ENCODE measurements around the gene ZNF787. TPM values are rescaled to one million over a fixed set of nuclear protein-coding genes. Genes with fewer than 3 reads are reported as not detected.

Gene ZNF787
- total RNA-seq, 1 experiment from 2014 or later: 51.0 TPM

GRCh38 chr19:56115490-56115889 is 5.6 kb downstream of the ZNF787 start:
- Histone ChIP-seq H3K4me3 (ENCODE audit: low read depth, low read length, poor library complexity, severe bottlenecking) (no peak overlapping the region), H3K27ac (ENCODE audit: low read depth, low read length, poor library complexity, severe bottlenecking) (no peak overlapping the region), H3K27me3 (replicated peaks; ENCODE audit: insufficient read depth, low read depth, low read length, poor library complexity) (no peaks in the 10 kb centered on the region), H3K36me3 (ENCODE audit: insufficient read depth, low read length, poor library complexity, severe bottlenecking) (no peaks in the 10 kb centered on the region), H3K4me1 (ENCODE audit: insufficient read depth, low read length, poor library complexity, severe bottlenecking) (peaks cover 31% of the 10 kb centered on the region), H3K9me3 (ENCODE audit: low read depth, low read length, poor library complexity, severe bottlenecking) (no peaks in the 10 kb centered on the region)
- intact Hi-C loops (cut with micrococcal nuclease; ENCODE audit: unreplicated experiment): no loop called here
- CTCF ChIA-PET: no interaction called here
- DNase-seq (ENCODE audit: low spot score): no peak
- POLR2A ChIA-PET (ENCODE audit: low non-redundant PET): no interaction called here
- BruUV-seq (replicated peaks): no TSS peak
- no peak for TF ChIP-seq EZH2 (IDR thresholded peaks at IDR 0.05; ENCODE audit: borderline replicate concordance, low read depth, low read length, poor library complexity, severe bottlenecking)
- TF ChIP-seq, protein P1, sequence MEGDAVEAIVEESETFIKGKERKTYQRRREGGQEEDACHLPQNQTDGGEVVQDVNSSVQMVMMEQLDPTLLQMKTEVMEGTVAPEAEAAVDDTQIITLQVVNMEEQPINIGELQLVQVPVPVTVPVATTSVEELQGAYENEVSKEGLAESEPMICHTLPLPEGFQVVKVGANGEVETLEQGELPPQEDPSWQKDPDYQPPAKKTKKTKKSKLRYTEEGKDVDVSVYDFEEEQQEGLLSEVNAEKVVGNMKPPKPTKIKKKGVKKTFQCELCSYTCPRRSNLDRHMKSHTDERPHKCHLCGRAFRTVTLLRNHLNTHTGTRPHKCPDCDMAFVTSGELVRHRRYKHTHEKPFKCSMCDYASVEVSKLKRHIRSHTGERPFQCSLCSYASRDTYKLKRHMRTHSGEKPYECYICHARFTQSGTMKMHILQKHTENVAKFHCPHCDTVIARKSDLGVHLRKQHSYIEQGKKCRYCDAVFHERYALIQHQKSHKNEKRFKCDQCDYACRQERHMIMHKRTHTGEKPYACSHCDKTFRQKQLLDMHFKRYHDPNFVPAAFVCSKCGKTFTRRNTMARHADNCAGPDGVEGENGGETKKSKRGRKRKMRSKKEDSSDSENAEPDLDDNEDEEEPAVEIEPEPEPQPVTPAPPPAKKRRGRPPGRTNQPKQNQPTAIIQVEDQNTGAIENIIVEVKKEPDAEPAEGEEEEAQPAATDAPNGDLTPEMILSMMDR (conservative IDR thresholded peaks at IDR 0.05; ENCODE audit: low read depth, low read length): no peak

DNA sequence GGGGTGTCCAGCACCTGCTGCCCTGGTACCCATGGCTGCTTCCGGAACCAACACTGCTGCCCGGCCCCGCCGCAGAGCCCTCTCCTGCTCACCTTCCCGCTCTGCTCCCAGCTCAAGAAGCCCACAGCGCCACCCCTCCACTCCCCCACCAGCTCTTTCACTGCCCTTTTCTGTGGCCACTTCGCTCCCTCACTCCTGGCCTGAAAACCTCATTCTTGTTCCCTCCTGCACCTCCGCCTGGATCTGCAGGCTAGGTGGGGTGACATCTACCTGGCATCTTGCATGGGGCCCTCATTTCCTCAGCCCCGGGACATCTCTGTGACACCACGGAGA is 6.4 kb downstream of the ZNF787 start:
- H3K36me3 ChIP-seq (ENCODE audit: insufficient read depth, low read length, poor library complexity, severe bottlenecking): no peaks in the 10 kb centered on the region
- H3K4me1 ChIP-seq (ENCODE audit: insufficient read depth, low read length, poor library complexity, severe bottlenecking): peaks cover 34% of the 10 kb centered on the region
- no peaks in the 10 kb centered on the region for H3K9me3 ChIP-seq (ENCODE audit: low read depth, low read length, poor library complexity, severe bottlenecking)
- intact Hi-C loops (cut with micrococcal nuclease; ENCODE audit: unreplicated experiment): no loop called here
- TF ChIP-seq, protein P1 (conservative IDR thresholded peaks at IDR 0.05; ENCODE audit: low read depth, low read length): no peak
- TF ChIP-seq EZH2 (IDR thresholded peaks at IDR 0.05; ENCODE audit: borderline replicate concordance, low read depth, low read length, poor library complexity, severe bottlenecking): no peak
- H3K27me3 ChIP-seq (replicated peaks; ENCODE audit: insufficient read depth, low read depth, low read length, poor library complexity): no peaks in the 10 kb centered on the region
- no TSS peak for BruUV-seq (replicated peaks)
- POLR2A ChIA-PET (ENCODE audit: low non-redundant PET): no interaction called here
- H3K27ac ChIP-seq (ENCODE audit: low read depth, low read length, poor library complexity, severe bottlenecking): no peak overlapping the region
- no peak overlapping the region for H3K4me3 ChIP-seq (ENCODE audit: low read depth, low read length, poor library complexity, severe bottlenecking)
- no peak for DNase-seq (ENCODE audit: low spot score)
- CTCF ChIA-PET: no interaction called here

GRCh38 chr19:56114051-56114777 is 6.9 kb downstream of the ZNF787 start:
- Histone ChIP-seq H3K27me3 (replicated peaks; ENCODE audit: insufficient read depth, low read depth, low read length, poor library complexity) (no peaks in the 10 kb centered on the region), H3K4me3 (ENCODE audit: low read depth, low read length, poor library complexity, severe bottlenecking) (no peak overlapping the region), H3K9me3 (ENCODE audit: low read depth, low read length, poor library complexity, severe bottlenecking) (no peaks in the 10 kb centered on the region), H3K27ac (ENCODE audit: low read depth, low read length, poor library complexity, severe bottlenecking) (no peak overlapping the region), H3K36me3 (ENCODE audit: insufficient read depth, low read length, poor library complexity, severe bottlenecking) (no peaks in the 10 kb centered on the region), H3K4me1 (ENCODE audit: insufficient read depth, low read length, poor library complexity, severe bottlenecking) (peaks cover 34% of the 10 kb centered on the region)
- ChIA-PET POLR2A (ENCODE audit: low non-redundant PET) (no interaction called here), CTCF (no interaction called here)
- no TSS peak for BruUV-seq (replicated peaks)
- TF ChIP-seq EZH2 (IDR thresholded peaks at IDR 0.05; ENCODE audit: borderline replicate concordance, low read depth, low read length, poor library complexity, severe bottlenecking): no peak
- TF ChIP-seq, protein P1 (conservative IDR thresholded peaks at IDR 0.05; ENCODE audit: low read depth, low read length): no peak
- intact Hi-C loops (cut with micrococcal nuclease; ENCODE audit: unreplicated experiment): no loop called here
- no peak for DNase-seq (ENCODE audit: low spot score)
